ENCODE results near the gene TNRC18.

GRCh38 chr7:5432691-5433090 lies 9.1 kb upstream of the TNRC18 start:
- TF ChIP-seq ZNF274 (IDR thresholded peaks at IDR 0.05; ENCODE audit: low read depth, low read length): no peak
- TF ChIP-seq SUZ12 (IDR thresholded peaks at IDR 0.05; ENCODE audit: extremely low read depth, insufficient read depth, insufficient read length): no peak
- no peak for TF ChIP-seq YY1 (IDR thresholded peaks at IDR 0.05; ENCODE audit: insufficient read depth, insufficient read length)

All from NT2/D1 (cell line).